Measurements from ENCODE around the gene GAP43. TPM values are rescaled to one million over a fixed set of nuclear protein-coding genes. Genes with fewer than 3 reads are reported as not detected.

GAP43 gene, protein sequence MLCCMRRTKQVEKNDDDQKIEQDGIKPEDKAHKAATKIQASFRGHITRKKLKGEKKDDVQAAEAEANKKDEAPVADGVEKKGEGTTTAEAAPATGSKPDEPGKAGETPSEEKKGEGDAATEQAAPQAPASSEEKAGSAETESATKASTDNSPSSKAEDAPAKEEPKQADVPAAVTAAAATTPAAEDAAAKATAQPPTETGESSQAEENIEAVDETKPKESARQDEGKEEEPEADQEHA
- 0.96 TPM for total RNA-seq (ENCODE audit: insufficient read depth, low replicate concordance)

DNA sequence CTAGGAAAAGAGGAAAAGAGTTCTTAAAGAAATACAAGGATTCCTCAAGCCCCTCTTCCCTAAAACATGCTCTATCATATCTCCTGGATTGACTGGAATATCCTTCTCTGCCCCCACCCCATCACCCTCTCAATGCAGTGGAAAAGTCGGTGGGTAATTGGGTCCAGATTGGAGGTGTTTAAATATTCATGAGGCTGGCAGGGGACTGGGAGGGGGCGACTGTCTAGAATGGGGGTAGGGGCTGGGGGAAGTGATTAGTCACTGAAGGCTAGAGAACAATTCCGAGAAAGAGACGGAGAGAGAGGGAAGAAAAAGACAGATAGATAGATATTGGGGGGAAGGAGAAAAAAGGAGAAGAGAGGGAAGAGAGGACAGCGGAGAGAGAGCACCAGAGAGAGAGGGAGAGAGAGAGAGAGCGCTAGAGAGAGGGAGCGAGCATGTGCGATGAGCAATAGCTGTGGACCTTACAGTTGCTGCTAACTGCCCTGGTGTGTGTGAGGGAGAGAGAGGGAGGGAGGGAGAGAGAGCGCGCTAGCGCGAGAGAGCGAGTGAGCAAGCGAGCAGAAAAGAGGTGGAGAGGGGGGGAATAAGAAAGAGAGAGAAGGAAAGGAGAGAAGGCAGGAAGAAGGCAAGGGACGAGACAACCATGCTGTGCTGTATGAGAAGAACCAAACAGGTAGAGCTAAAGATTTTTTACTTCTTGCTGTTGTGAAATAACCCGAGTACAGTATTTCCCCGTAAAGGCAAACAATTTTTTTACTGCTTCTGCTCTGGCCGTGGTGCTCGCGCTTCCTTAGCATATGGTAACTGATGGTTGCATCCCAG, at the start of gene GAP43:
TSS of gene GAP43 (plus strand) at position 467 of the 825 bp plus-strand sequence. CDS start at position 647, 180 bp downstream.
- peak; percentile 90 for DNase-seq (ENCODE audit: low spot score)

DNA sequence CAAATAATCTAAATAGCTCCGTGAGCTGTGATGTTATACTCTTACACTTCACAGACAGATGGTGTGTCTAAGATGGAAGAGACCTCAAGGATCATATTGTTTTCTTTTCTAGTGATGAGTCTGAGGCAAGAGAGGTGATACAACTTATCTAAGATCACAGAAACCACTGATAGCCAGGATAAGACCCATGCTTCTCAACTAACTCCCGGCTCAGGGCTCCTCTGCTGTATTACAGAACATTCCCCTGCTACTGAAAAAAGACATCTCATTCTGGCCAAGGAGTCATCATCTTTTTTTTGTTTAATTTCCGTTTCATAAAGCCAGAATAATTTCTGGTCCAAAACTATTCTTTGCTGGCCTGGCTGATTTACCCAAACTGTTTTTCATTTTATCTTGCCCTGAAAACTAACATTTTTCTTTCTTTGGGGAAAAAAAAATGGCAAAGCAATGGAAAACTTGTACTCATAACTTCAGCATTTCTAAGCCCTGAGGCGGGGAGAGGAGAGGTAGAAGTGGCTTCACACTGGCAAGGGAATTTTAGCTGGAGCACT, 46.9 kb upstream of the GAP43 start:
- no peak for DNase-seq (ENCODE audit: low spot score)

DNA sequence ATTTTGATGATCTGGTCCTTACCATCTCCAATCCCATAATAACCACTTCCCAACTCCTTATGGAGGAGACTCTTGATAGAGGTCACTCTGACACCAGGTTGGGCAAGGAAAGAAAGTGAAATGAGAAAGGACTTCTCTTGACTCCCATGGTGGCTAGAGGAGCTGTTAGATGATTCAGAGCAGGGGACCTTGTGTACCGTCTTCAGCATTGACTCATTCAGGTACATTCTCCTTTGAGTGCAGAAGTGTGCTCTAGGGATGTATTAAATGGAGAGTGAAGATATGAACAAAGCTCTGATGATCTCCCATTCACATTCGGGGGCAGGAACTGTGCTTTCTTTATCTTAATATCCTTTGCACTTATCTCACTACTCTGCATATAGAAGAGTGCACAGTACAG, 46.3 kb upstream of the GAP43 start:
- no peak for DNase-seq (ENCODE audit: low spot score)

DNA sequence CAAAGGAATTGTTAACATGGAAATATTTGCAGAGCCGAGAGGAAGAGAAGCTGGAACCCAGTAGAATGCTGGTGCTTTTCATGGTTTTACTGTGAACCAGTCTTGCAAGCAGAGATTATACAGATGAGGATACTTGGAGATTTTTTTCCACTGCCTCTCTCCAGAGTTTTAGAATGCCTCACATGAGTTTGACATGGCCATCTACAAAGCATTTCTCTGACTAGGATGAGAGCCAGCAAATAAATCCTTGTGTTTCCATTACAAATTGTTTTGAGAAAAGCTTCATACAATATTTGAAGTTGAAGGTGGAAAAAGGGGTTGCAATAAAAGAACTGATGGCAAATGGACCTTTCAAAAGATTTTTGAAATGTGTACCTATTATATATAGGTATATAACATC, 45.0 kb upstream of the GAP43 start:
- peak; percentile 25 for DNase-seq (ENCODE audit: low spot score)

DNA sequence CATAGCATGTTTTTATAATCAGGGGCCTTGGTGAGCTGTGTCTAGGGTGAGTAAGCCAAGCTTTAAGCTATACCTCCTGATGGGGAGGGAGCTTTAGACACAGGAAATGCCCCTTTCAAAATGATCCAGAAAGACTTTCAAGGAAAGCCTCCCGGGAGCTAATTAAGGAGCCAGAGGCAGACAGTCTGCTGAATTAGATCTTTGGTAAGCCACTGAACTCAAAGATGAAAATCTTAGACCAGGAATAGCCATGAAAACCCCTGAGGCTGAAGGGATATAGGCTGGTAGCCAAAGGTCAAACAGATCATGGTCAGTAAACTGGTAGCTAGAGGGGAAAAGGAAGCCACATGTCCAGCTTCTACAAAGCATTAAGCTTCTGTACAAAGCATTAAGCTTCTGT, 42.7 kb upstream of the GAP43 start:
- no peak for DNase-seq (ENCODE audit: low spot score)

DNA sequence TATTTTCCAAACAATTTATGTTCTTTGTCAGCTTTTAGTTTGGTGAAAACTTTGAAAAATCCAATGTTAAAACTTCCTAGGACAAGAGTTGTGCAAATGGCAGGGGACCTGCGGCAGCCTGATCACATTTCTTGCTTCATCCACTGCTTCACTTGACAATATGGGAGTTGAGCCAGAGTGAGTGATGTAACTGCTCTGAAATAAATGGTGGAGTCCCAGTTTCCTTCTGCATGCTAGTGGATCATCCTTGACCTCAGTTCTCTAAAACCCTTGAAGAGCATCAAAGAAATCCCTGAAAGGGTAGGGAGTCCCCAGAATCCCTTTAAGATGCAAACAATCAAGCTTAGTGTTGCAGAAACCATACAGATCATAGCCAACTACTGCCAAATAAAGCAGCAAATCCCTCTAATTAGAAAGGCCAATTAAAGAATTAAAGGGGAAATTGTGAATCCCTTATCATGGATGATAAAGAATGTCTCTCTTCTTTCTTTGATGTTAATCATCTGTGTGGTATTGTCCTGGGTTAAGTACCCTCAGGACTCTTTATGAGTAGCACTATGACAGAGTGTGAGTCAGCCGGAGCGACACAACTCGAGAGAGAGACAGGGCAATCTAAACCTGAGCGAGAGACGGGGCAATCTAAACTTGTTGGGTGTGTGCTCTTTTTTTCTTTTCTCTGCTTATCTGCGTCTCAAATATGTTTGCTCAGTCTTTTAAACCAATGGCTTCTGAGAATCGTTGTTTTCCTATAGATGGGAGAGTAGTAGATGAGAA, 41.8 kb upstream of the GAP43 start:
- no peak for DNase-seq (ENCODE audit: low spot score)

DNA sequence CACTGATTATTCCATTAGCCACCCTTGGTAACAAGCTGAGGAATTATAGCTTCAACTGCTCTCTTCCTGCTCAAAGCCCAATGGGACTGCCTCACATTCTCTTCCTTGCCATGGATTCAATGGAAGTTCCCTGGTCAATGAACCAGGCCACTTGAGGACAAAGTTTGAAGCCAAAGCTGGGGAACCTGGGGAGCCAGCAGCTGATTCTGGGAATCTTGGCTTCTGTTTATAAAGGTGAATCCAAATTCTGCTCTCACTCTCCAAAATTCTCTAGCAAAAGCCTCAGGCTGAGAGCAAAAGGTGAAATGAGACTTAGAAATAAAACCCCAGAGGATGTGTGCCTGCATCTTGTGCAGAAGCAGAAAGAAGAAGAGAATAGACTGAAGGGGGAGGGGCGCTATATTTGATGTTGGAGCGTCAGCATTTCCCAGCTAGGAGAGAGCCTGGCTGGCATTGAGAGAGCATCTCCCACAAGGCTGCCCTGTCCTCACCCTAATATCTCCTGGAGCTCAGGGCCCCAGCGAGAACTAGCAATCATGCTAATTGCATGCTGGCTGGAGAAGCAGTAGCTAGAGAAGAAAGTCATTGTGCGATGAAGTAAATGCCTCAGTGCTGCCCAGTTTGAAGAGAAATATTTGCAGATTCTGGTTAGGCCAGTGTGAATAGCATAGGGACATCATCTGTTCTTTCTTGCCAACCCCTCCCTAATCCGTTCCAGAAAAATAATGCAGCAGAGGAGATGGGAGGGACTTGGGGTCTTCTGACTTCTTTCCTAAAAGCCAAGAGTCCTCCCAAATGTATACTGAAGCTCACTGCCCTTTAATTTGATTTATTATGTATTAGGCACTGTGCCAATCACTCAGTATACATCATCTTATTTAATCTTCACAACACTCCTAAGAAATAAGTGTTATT, 34.9 kb upstream of the GAP43 start:
- DNase-seq (ENCODE audit: low spot score) = no peak

DNA sequence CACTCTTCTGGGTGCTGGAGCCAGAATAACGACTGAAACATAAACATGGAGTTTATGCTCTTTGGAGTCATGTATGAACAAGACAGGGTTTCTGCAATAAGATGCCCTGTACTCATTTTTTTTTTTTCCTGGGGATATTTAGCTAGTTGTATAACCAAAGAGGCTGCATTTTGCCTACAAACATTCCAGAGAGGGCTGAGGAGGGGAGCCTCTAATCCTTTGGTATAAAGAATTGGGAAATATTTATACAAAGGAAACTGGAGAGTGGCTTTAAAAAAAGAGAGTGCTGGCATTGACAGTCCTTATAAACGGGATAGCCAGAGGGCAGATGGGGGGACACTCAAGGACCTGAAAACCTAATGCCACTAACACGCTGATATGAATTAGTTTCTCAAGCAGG, 32.4 kb upstream of the GAP43 start:
- DNase-seq (ENCODE audit: low spot score) = no peak

DNA sequence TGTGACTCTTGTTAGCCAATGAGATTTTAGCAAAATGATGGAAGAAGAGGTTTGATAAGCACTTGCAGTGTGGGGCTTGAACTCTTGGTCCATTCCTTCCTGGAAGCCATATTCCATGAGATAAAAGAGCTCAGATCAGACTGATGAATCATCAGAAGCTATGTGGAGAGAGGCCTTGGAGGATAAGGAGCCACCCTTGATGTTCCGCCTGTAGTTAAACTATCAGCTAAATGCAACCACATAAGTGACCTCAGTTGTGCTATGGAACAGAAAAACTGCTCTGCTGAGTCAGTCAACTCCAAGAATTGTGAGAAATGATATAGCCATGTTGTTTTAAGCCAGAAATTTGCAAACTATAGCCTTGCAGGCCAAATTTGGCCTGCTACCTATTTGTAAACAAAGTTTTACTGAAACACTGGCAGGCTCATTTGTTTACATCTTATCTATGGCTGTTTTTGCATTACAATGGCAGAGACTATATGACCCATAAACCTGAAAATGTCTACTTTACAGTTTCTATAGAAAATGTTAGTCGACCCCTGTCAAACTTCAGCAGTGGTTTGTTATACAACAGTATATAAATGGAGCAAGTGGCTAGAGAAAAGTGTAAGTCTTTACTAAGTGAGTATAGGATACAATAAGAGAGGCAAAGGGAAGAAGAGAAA, 27.6 kb upstream of the GAP43 start:
- DNase-seq (ENCODE audit: low spot score) = peak; percentile 16

DNA sequence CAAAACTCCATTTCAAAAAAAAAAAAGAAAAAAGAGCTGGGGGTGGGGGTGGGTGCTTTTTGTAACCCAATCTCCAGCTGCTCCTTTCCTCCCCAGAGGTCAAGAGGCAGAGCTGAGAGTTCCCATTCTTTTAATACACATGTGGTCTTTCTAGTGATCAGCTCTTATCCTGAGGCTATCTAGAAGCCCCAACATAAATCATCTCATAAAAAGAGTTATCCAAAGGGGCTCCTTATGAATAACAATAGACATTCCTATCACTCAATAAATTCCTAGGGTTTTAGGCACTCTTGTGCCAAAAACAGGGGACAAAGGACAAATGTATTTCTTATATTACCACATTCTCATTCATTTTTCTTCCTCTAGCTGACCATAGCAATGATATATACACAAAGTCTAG, 25.1 kb upstream of the GAP43 start:
- DNase-seq (ENCODE audit: low spot score) = no peak

DNA sequence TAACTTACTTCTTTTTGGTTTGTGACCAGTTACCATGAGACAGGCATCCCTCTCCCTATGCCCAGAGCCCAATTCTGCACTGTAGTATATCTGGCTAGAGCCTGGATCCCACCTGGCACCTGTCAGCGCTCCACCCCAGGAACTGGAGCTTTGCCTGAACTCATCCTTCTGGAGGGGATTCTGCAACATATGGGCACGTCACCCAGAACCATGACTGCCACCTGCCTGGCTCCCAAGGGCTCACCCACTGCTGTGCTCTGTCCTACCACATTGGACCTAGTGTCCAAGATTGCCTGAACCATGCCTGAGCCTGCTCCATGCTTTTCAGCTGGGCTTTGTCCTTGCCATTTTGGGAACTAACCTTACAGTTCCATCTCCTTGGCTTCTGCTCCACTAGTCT, 21.1 kb upstream of the GAP43 start:
- no peak for DNase-seq (ENCODE audit: low spot score)

DNA sequence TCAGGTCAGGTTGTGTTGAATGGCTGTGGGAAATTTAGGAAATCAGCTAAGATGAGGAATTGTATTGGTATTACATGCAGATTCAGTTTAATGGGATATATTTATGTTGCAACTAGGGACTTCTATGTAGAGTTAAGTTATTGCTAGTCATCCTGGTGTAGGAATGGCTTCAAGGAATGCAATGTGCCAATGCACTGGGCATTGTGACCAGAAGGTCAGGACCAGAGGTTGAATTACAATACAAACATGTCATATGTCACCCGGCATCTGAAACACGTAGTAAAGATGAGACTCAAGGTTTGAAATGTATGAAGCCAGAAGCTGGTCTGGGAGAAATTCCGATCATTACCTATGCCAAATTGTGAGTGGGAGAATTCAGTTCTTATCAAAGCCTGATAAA, 11.7 kb upstream of the GAP43 start:
- DNase-seq (ENCODE audit: low spot score) = no peak

DNA sequence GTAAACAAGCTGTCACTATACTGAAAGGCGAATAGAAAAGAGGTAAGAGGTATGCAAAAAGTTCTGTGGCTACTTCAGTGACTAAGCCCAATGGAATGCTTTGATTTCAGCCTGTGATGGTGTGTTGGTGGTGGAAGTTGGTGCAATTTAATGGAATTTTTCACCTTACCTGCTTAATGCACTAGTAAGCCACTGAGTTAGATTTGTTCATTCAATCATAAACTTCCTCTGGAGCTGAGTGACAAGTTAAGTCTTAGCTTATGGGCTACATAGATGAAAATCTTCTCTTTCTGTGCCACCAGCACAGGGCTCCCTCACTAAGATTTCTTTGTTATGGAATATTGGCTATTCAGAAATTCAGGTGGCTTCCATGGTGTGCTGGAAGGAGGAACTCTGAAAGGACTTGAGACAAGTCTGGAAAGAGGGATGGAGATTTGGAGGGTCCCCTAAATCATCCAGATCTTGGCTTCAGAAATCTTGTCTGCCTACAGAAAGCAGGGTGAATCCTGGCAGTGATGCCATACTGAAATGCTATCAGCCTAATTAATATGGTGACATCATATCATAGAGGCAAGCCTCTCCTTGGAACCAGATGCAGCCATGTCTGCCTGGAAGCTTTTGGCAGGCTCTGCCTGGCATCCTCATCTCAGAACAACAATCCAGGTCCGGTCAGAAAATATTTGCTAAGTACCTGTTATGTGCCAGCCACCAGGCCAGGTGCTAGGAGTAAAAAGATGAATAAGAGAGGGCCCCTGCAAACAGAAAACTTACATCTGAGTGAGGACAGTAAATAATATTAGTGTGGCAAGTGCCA, 8.1 kb upstream of the GAP43 start:
- no peak for DNase-seq (ENCODE audit: low spot score)

DNA sequence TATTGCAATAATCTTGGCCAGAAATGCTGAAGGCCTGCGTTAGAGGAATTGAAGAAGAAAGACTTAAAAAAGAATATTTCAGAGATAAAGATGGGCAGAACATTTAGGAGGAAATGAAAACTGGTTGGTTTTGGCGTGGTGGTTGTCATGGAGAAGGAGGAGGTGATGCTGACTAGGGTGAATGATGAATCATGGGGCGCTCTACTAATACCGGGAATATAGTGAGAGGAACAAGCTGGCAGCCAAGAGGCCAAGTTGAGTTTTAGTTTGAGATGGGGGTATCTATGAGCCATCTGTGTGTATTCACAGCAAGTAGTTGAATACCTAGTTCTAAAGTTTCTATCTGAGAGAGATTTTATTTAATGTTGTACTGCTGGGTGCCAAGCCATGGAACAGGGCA, 6.8 kb upstream of the GAP43 start:
- no peak for DNase-seq (ENCODE audit: low spot score)

DNA sequence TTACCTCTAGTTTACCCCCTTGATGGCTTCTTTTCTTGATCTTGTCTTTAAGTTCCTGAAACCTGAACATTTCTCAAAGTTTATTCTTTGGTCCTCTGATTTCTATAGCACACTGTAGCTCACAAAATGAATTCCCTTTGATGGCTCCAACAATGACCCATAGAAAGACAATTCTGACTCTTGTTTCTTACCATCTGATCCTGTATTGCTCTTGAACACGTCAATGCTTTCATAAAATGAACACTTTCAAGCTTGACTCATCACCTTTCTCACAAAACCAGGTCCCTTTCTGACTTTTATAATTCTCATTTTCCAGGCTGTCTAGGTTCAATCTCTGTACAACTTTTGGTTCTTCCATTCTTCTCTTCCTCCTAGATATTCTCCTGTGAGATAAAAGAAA, 5.7 kb upstream of the GAP43 start:
- no peak for DNase-seq (ENCODE audit: low spot score)

DNA sequence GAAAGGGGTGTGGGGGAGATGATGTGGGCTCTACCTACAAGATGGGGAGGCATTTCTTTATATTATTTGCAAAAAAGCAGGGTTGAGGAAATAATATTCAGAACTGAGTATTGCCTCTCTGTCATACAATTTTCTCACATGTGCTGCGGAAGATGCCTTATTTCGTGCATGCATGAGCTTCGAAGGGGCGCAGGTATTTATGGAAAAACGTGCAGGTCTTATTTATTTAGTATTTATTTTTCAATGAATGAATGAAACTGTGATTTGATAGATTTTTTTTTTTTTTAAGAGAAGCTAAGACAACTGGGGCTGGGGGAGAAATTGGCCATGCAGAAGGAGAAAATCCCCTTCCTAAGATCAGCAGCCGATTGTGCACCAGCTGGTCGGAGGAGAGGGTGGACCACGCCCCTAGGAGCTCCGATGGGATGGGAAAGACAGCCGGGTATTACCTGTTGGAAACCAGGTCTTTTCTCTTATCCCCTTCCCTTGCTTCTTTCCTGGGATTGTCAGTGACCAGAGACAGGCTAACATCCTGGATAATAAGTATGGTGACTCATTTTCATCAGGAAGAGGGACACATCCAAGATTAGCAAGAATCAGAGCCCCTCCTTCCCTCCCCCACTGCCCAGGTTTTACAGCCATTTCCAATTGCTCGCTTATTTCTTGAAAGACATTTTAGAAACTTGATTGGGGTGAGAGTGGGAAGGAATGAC, 875 bp downstream of the GAP43 start:
- no peak for DNase-seq (ENCODE audit: low spot score)

DNA sequence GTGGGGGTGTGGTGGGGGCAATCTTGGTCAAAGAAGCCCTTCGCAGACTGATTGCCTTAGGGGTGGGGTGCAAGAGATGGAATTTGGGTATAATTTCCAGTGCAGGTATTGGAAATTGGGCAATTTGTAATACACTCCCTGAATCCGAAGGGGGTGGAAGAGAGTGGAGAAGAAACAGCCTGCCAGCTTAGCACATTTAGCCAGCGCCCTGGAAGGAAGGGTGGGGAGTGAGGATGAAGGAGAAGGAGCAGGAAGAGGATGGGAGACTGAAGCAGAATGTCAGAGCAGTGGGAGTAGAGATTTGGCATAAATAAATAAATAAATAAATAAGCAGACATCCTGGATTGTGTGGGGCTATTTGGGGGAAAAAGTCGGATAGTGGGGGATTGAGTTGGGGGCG, 1.6 kb downstream of the GAP43 start:
- no peak for DNase-seq (ENCODE audit: low spot score)

DNA sequence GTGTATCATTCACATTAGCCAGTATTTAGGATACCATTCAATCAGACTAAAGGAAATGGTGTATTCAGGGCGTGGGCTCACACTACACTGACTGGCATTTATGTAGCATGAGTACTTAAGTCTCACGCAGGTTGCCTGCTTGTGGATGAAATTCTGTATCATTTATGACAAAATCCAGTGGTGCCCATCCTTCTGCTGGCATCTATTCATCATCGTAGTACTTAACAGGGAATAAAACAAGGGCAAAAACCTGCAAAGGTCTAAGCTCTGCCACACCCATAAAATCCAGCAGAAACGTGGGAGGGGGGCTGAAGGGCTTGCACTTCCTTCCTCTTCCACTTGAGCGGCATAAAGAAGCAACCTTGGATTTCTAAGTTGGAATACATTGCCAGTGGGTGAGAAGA, 2.7 kb downstream of the GAP43 start:
- DNase-seq (ENCODE audit: low spot score) = no peak

DNA sequence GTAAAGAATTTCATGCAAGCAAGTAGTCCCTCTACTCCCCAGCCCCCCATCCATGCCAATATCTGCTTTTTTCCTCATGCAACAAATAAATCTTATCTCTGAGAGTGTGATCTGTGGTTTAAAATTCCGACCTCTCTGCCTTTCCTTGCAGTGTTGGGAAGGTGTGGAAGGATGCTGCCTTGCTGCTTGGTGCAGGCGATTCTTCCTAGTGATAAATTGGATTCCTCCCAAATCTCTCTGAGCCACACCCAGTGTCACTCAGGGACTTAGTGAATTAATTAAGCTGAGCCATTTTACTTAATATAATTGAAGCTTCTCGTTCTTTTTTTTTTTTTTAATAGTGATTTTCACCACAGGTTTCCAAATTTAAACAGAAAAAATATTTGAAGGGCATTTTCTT, 3.4 kb downstream of the GAP43 start:
- DNase-seq (ENCODE audit: low spot score) = no peak
